Prostate gland (tissue), 2 donors: ENCODE data around the gene SETBP1.

Source experiments
- POLR2A ChIP-seq: fragments of 450-650 bp; IDR thresholded peaks from one replicate; pipeline ENCODE4 v1.6.1; 2016; ENCODE audit warnings: antibody characterized with exemption, mild to moderate bottlenecking
- POLR2AphosphoS5 ChIP-seq: sonication (generic); formaldehyde crosslinking; IDR thresholded peaks from one replicate; pipeline ENCODE4 v1.6.1; 2017; ENCODE audit warnings: antibody characterized with exemption
- TF ChIP-seq, protein P1 (sequence below), 4 experiments: fragments of 200-600 bp in 2 of 4; fragments of 450-650 bp in 2 of 4; sonication (generic) in 2 of 4; IDR thresholded peaks; 1 replicate in 3 of 4; 2 replicates in 1 of 4; pipeline ENCODE4 v1.5.1; 2016 to 2019; ENCODE audit warnings: antibody characterized with exemption in 4 of 4, mild to moderate bottlenecking in 2 of 4, moderate library complexity in 2 of 4

DNA sequence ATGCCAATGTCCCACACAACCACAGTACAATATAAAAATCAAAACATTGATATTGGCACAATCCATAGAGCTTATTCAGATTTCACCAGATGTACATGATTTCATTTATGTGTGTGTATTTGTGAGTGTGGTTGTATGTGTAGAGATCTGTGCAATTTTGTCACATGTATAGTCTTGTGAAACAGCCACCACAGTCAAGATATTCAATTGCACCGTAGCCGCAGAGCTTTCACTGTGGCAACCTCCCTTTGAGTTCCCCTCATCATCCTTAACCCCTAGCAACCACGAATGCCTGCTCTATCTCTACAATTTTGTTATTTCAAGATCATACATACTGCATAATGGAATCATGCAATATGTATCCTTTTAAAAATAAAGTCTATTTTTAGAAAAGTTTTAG lies 391.3 kb downstream of the SETBP1 start:
- TF ChIP-seq, protein P1, sequence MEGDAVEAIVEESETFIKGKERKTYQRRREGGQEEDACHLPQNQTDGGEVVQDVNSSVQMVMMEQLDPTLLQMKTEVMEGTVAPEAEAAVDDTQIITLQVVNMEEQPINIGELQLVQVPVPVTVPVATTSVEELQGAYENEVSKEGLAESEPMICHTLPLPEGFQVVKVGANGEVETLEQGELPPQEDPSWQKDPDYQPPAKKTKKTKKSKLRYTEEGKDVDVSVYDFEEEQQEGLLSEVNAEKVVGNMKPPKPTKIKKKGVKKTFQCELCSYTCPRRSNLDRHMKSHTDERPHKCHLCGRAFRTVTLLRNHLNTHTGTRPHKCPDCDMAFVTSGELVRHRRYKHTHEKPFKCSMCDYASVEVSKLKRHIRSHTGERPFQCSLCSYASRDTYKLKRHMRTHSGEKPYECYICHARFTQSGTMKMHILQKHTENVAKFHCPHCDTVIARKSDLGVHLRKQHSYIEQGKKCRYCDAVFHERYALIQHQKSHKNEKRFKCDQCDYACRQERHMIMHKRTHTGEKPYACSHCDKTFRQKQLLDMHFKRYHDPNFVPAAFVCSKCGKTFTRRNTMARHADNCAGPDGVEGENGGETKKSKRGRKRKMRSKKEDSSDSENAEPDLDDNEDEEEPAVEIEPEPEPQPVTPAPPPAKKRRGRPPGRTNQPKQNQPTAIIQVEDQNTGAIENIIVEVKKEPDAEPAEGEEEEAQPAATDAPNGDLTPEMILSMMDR (IDR thresholded peaks at IDR 0.05), result no peak
- TF ChIP-seq POLR2AphosphoS5, result no peak
- no peak for TF ChIP-seq POLR2A
